Testis (tissue), 2 donors: Measurements from ENCODE around the gene WWC1.

Experiments used
- POLR2A ChIP-seq: fragments of 450-650 bp; IDR thresholded peaks from one replicate; pipeline ENCODE4 v1.6.1; 2017; ENCODE audit warnings: antibody characterized with exemption, mild to moderate bottlenecking, moderate library complexity
- TF ChIP-seq, protein P1 (sequence below), 3 experiments: fragments of 450-650 bp in 2 of 3; fragments of 200-600 bp in 1 of 3; sonication (generic) in 1 of 3; IDR thresholded peaks; one replicate each; pipeline ENCODE4 v1.5.1; 2016 to 2019; ENCODE audit warnings: antibody characterized with exemption in 3 of 3, mild to moderate bottlenecking in 2 of 3, moderate library complexity in 1 of 3

DNA sequence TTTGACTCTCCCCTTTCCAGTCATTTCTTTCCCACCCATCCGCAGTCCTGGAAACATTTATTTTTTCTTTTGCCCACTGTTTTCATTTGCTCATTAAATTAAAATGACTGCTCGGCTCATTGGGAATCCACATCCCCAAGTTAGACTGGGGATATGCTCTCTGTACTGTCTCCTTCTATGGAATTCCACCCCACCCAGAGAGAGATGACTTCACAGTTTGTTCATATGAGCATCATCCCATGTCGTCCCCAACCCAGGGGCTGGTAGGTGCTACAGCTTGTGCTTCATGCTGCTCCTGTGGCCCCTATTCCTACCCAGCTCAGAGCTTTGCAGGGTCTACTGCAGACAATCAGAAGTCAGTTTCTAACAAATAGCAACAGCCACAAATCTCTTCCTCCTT is 178.4 kb downstream of the WWC1 start:
- TF ChIP-seq, protein P1, sequence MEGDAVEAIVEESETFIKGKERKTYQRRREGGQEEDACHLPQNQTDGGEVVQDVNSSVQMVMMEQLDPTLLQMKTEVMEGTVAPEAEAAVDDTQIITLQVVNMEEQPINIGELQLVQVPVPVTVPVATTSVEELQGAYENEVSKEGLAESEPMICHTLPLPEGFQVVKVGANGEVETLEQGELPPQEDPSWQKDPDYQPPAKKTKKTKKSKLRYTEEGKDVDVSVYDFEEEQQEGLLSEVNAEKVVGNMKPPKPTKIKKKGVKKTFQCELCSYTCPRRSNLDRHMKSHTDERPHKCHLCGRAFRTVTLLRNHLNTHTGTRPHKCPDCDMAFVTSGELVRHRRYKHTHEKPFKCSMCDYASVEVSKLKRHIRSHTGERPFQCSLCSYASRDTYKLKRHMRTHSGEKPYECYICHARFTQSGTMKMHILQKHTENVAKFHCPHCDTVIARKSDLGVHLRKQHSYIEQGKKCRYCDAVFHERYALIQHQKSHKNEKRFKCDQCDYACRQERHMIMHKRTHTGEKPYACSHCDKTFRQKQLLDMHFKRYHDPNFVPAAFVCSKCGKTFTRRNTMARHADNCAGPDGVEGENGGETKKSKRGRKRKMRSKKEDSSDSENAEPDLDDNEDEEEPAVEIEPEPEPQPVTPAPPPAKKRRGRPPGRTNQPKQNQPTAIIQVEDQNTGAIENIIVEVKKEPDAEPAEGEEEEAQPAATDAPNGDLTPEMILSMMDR (IDR thresholded peaks at IDR 0.05) = no peak
- TF ChIP-seq POLR2A = no peak
